HepG2 (cell line): Measurements from ENCODE around the gene GPR162. TPM values are rescaled to one million over a fixed set of nuclear protein-coding genes. Genes with fewer than 3 reads are reported as not detected.

Source experiments
- CBX1 ChIP-seq: IDR thresholded peaks from one replicate; pipeline ENCODE4 v1.6.1; 2016; ENCODE audit warnings: antibody characterized with exemption, low read depth
- CEBPB ChIP-seq: IDR thresholded peaks from 2 replicates; pipeline ENCODE4 v1.6.1; 2011; ENCODE audit warnings: low read depth, low read length, improper control_type of control experiment, borderline replicate concordance
- ELF4 ChIP-seq: sonication (generic); formaldehyde crosslinking; IDR thresholded peaks from 2 replicates; pipeline ENCODE4 v1.5.0; 2020; ENCODE audit warnings: missing genetic modification reagents, mild to moderate bottlenecking, moderate library complexity, borderline replicate concordance
- GLI4 ChIP-seq: sonication (generic); formaldehyde crosslinking; IDR thresholded peaks from 2 replicates; pipeline ENCODE4 v1.5.1; 2020; ENCODE audit warnings: missing genetic modification reagents, mild to moderate bottlenecking, moderate library complexity, borderline replicate concordance
- HCFC1 ChIP-seq: fragments of 150-350 bp; IDR thresholded peaks from 2 replicates; pipeline ENCODE4 v1.6.1; 2014; ENCODE audit warnings: low read depth, low read length
- HMGXB4 ChIP-seq, 2 experiments: sonication (generic) in 1 of 2; formaldehyde crosslinking in 1 of 2; IDR thresholded peaks; 2 replicates each; pipeline versions ENCODE4 v1.4.0 to v1.6.1; 2018 to 2020; ENCODE audit warnings: missing genetic modification reagents in 2 of 2, borderline replicate concordance in 1 of 2, low read depth in 1 of 2, mild to moderate bottlenecking in 1 of 2, missing biosample characterization in 1 of 2
- MTA1 ChIP-seq: sonication (generic); formaldehyde crosslinking; IDR thresholded peaks from 2 replicates; pipeline ENCODE4 v1.4.0; 2020; ENCODE audit warnings: missing genetic modification reagents, mild to moderate bottlenecking, borderline replicate concordance
- NCOR1 ChIP-seq: fragments of 200-600 bp; sonication (generic); IDR thresholded peaks from 2 replicates; pipeline ENCODE4 v1.7.0; 2017; ENCODE audit warnings: antibody characterized with exemption, low read length, borderline replicate concordance
- PCBP2 ChIP-seq: fragments of 200-400 bp; formaldehyde crosslinking; optimal IDR thresholded peaks from 2 replicates; pipeline ENCODE3; 2018; ENCODE audit warnings: low read length, low read depth; ENCODE audit not compliant: poor library complexity, severe bottlenecking
- RAD21 ChIP-seq: fragments of 450-650 bp; formaldehyde crosslinking; IDR thresholded peaks from 2 replicates; pipeline ENCODE4 v1.5.0; 2020; ENCODE audit warnings: mild to moderate bottlenecking
- SKIL ChIP-seq: sonication (generic); formaldehyde crosslinking; IDR thresholded peaks from 2 replicates; pipeline ENCODE4 v1.8.0; 2022; ENCODE audit warnings: missing genetic modification reagents, mild to moderate bottlenecking, moderate library complexity, borderline replicate concordance
- ZFP90 ChIP-seq: sonication (generic); formaldehyde crosslinking; IDR thresholded peaks from 2 replicates; pipeline ENCODE4 v1.8.0; 2022; ENCODE audit warnings: missing genetic modification reagents, mild to moderate bottlenecking, inconsistent platforms, borderline replicate concordance
- ZHX2 ChIP-seq, 2 experiments: sonication (generic) in 1 of 2; formaldehyde crosslinking in 1 of 2; IDR thresholded peaks; 2 replicates each; pipeline versions ENCODE4 v1.6.1 to v1.9.0; 2014 to 2022; ENCODE audit warnings: antibody characterized with exemption in 1 of 2, borderline replicate concordance in 1 of 2, inconsistent platforms in 1 of 2, low read depth in 1 of 2, missing genetic modification reagents in 1 of 2
- ZKSCAN1 ChIP-seq: fragments of 150-350 bp; IDR thresholded peaks from 2 replicates; pipeline ENCODE4 v1.6.1; 2014; ENCODE audit warnings: low read length
- ZMYM4 ChIP-seq: sonication (generic); formaldehyde crosslinking; IDR thresholded peaks from 2 replicates; pipeline ENCODE4 v1.8.1; 2023; ENCODE audit warnings: mild to moderate bottlenecking, missing genetic modification reagents
- ZNF17 ChIP-seq: sonication (generic); formaldehyde crosslinking; IDR thresholded peaks from 2 replicates; pipeline ENCODE4 v1.5.0; 2020; ENCODE audit warnings: mild to moderate bottlenecking, missing genetic modification reagents
- ZNF180 ChIP-seq: sonication (generic); formaldehyde crosslinking; IDR thresholded peaks from 2 replicates; pipeline ENCODE4 v1.4.0; 2020; ENCODE audit warnings: low read depth, missing genetic modification reagents, borderline replicate concordance
- ZNF850 ChIP-seq: sonication (generic); formaldehyde crosslinking; conservative IDR thresholded peaks from 2 replicates; pipeline ENCODE4 v1.9.0; 2021; ENCODE audit warnings: mild to moderate bottlenecking, missing genetic modification reagents
- ZSCAN9 ChIP-seq: IDR thresholded peaks from 2 replicates; pipeline ENCODE4 v1.6.1; 2016; ENCODE audit warnings: borderline replicate concordance
- polyA plus RNA-seq, 8 experiments: library from polyadenylated mRNA; depleted of rRNA in 3 of 8; stranded (reverse) in 7 of 8; unstranded in 1 of 8; fragments of >200 nt; fragmentation: Illumina TruSeq in 4 of 8; extraction: Trizol in 4 of 8; gene quantifications; 2 replicates each; pipeline versions ENCODE4 v1.2.1 to v1.2.3, GENCODE V29; 2011 to 2016; ENCODE audit warnings: low read depth in 4 of 8, missing spikeins in 1 of 8, mixed read lengths in 1 of 8; ENCODE audit not compliant: insufficient read depth in 1 of 8
- total RNA-seq, 5 experiments: library from RNA; depleted of rRNA; stranded (reverse); fragments of >200 nt; fragmentation: Illumina TruSeq; extraction: Trizol; gene quantifications; 2 replicates each; pipeline ENCODE4 v1.2.3, GENCODE V29; 2016; ENCODE audit warnings: low read depth in 1 of 5

The GPR162 gene
- total and polyA plus RNA-seq, 2 of the 13 experiments (the other 11 are each of a cell fraction or from before 2014, with no cell fraction given) = 0.08 TPM; not detected in 1

- TF ChIP-seq SKIL (CRISPR knock-in tag) = peak; percentile 91
- TF ChIP-seq HCFC1 = no peak
- TF ChIP-seq ELF4 (CRISPR knock-in tag) = no peak
- peak; percentile 27 for TF ChIP-seq CBX1
- no peak; the same call in 1 of the 2 replicates for TF ChIP-seq ZSCAN9 (CRISPR knock-in tag)
- peak; percentile 51; the same call in 1 of the 2 replicates for TF ChIP-seq NCOR1
- no peak for TF ChIP-seq ZNF17 (CRISPR knock-in tag)
- peak; percentile 62; the same call in 1 of the 2 replicates for TF ChIP-seq MTA1 (CRISPR knock-in tag)
- no peak for TF ChIP-seq CEBPB
- no peak for TF ChIP-seq ZNF180
- no peak for TF ChIP-seq ZHX2 (IDR thresholded peaks at IDR 0.05; ENCODE audit: low read depth)
- TF ChIP-seq ZHX2 (CRISPR knock-in tag; IDR thresholded peaks at IDR 0.05; ENCODE audit: borderline replicate concordance) = no peak
- TF ChIP-seq ZKSCAN1 = no peak
- no peak for TF ChIP-seq PCBP2
- TF ChIP-seq GLI4 (CRISPR knock-in tag) = no peak
- no peak for TF ChIP-seq RAD21 (CRISPR knock-in tag)
- TF ChIP-seq ZFP90 = no peak
- TF ChIP-seq ZNF850 (CRISPR knock-in tag) = no peak
- peak; percentile 40 to 72; a peak in 3 of 4 replicates for TF ChIP-seq HMGXB4 (CRISPR knock-in tag; IDR thresholded peaks at IDR 0.05; ENCODE audit: borderline replicate concordance in 1 of 2, low read depth in 1 of 2)
- peak; percentile 61 for TF ChIP-seq ZMYM4 (CRISPR knock-in tag)
Observed at GRCh38 chr12:6792522-6793201, 29.0 kb upstream of the GPR162 start (continued).
